Measurements from ENCODE around the gene CHST14. TPM values are rescaled to one million over a fixed set of nuclear protein-coding genes. Genes with fewer than 3 reads are reported as not detected.

CHST14 gene
- total RNA-seq, 1 experiment from 2014 or later, result 14.3 TPM

DNA sequence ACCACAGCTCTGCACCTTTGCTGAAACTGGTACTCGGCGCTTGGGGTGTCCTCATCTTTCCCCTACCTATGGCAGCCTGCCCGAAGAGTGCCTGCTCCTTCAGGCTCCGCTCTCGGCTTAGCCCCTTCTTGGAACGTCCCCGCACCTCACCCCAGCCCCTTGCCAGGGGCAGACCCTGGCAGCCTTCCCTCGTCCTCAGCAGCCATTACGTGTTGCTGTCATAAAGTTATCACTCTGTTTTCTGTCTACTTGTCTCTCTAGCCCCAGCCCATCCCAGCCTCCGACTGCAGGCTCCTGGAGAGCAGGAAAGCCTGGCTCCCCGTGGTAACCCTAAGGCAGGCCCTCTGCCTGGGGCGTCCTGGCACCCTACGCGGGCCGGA lies 35.1 kb upstream of the CHST14 start:
- DNase-seq (ENCODE audit: low spot score), result no peak
- peak overlapping the region; percentile 50 for H3K4me3 ChIP-seq (ENCODE audit: low read depth, low read length, poor library complexity, severe bottlenecking)
- peaks cover 32% of the 10 kb centered on the region for H3K4me1 ChIP-seq (ENCODE audit: insufficient read depth, low read length, poor library complexity, severe bottlenecking)
- H3K36me3 ChIP-seq (ENCODE audit: insufficient read depth, low read length, poor library complexity, severe bottlenecking), result no peaks in the 10 kb centered on the region
- ChIA-PET POLR2A (ENCODE audit: low non-redundant PET) (no interaction called here), CTCF (interaction anchor here (0.6 kb wide), 1 partner anchor 95 kb away, joined by 4 read pairs; no protein-coding TSS in a partner anchor)
- no peaks in the 10 kb centered on the region for H3K9me3 ChIP-seq (ENCODE audit: low read depth, low read length, poor library complexity, severe bottlenecking)
- peak overlapping the region; percentile 42 for H3K27ac ChIP-seq (ENCODE audit: low read depth, low read length, poor library complexity, severe bottlenecking)
- BruUV-seq (replicated peaks), result no TSS peak
- intact Hi-C loops (cut with micrococcal nuclease; ENCODE audit: unreplicated experiment), result no loop called here
- TF ChIP-seq EZH2 (IDR thresholded peaks at IDR 0.05; ENCODE audit: borderline replicate concordance, low read depth, low read length, poor library complexity, severe bottlenecking) (no peak), CTCF (conservative IDR thresholded peaks at IDR 0.05; ENCODE audit: low read depth, low read length) (no peak)
- H3K27me3 ChIP-seq (replicated peaks; ENCODE audit: insufficient read depth, low read depth, low read length, poor library complexity), result no peaks in the 10 kb centered on the region

- DNase-seq (ENCODE audit: low spot score), result peak; percentile 33
- intact Hi-C loops (cut with micrococcal nuclease; ENCODE audit: unreplicated experiment), result no loop called here
- Histone ChIP-seq H3K4me3 (ENCODE audit: low read depth, low read length, poor library complexity, severe bottlenecking) (peak overlapping the region; percentile 50), H3K27me3 (replicated peaks; ENCODE audit: insufficient read depth, low read depth, low read length, poor library complexity) (no peaks in the 10 kb centered on the region), H3K9me3 (ENCODE audit: low read depth, low read length, poor library complexity, severe bottlenecking) (no peaks in the 10 kb centered on the region), H3K36me3 (ENCODE audit: insufficient read depth, low read length, poor library complexity, severe bottlenecking) (no peaks in the 10 kb centered on the region), H3K27ac (ENCODE audit: low read depth, low read length, poor library complexity, severe bottlenecking) (peak overlapping the region; percentile 42), H3K4me1 (ENCODE audit: insufficient read depth, low read length, poor library complexity, severe bottlenecking) (peaks cover 32% of the 10 kb centered on the region)
- CTCF ChIA-PET, result interaction anchor here (0.6 kb wide), 1 partner anchor 94 kb away, joined by 4 read pairs; no protein-coding TSS in a partner anchor
- TF ChIP-seq EZH2 (IDR thresholded peaks at IDR 0.05; ENCODE audit: borderline replicate concordance, low read depth, low read length, poor library complexity, severe bottlenecking), result no peak
- no peak for TF ChIP-seq CTCF (conservative IDR thresholded peaks at IDR 0.05; ENCODE audit: low read depth, low read length)
- BruUV-seq (replicated peaks), result no TSS peak
- POLR2A ChIA-PET (ENCODE audit: low non-redundant PET), result no interaction called here
These were observed 34.5 kb upstream of the CHST14 start for GRCh38 chr15:40436116-40436891.

DNA sequence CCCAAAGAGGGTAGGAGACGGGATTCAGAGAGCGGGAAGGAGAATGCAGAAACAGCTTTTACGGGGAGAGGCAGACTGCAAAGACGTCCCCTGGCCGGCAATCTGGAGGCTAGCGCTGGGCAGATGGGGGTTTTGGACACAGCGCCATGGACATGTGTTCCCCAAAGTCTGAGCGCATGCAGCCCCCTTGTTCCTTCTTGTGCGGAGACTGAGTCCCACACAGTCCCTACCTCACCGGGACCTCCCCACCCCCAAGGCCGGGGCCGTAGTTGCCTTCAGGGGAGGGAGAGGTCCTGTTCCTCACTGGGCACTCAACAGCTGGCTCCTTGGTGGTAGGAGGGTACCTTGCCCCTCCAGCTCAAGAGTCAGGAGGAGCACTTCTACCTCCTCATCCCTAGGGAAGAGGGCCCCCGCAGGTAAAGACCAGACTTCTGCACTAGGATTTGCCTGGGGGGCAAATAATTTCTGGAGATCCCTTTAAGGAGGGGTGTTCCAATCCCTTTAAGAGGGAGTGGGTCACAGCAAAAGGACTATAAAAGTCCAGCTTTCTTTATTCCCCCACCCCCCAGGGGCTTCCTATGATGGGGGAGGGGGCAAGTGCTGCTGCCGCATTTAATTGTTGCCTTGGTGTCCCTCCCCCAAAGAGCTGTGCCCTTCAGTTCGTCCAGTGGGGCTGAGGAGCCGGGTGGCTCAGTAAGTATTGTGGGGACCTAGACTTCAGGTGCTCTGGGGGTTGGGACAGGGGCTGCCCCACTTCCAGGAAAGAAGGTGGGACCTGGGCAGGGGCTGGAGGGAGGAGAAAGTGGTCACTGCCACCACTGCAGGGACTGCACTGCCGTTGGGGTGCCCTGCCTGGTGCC lies 33.7 kb upstream of the CHST14 start:
- TF ChIP-seq EZH2 (IDR thresholded peaks at IDR 0.05; ENCODE audit: borderline replicate concordance, low read depth, low read length, poor library complexity, severe bottlenecking) (no peak), CTCF (conservative IDR thresholded peaks at IDR 0.05; ENCODE audit: low read depth, low read length) (no peak)
- BruUV-seq (replicated peaks), result no TSS peak
- H3K36me3 ChIP-seq (ENCODE audit: insufficient read depth, low read length, poor library complexity, severe bottlenecking), result no peaks in the 10 kb centered on the region
- peak overlapping the region; percentile 50 for H3K4me3 ChIP-seq (ENCODE audit: low read depth, low read length, poor library complexity, severe bottlenecking)
- H3K4me1 ChIP-seq (ENCODE audit: insufficient read depth, low read length, poor library complexity, severe bottlenecking), result peaks cover 32% of the 10 kb centered on the region
- no peak for DNase-seq (ENCODE audit: low spot score)
- H3K27me3 ChIP-seq (replicated peaks; ENCODE audit: insufficient read depth, low read depth, low read length, poor library complexity), result no peaks in the 10 kb centered on the region
- no peaks in the 10 kb centered on the region for H3K9me3 ChIP-seq (ENCODE audit: low read depth, low read length, poor library complexity, severe bottlenecking)
- POLR2A ChIA-PET (ENCODE audit: low non-redundant PET), result no interaction called here
- H3K27ac ChIP-seq (ENCODE audit: low read depth, low read length, poor library complexity, severe bottlenecking), result no peak overlapping the region
- CTCF ChIA-PET, result interaction anchor here (0.6 kb wide), 1 partner anchor 153 kb away, joined by 5 read pairs; no protein-coding TSS in a partner anchor
- intact Hi-C loops (cut with micrococcal nuclease; ENCODE audit: unreplicated experiment), result no loop called here
